Mesenteric fat pad (tissue), 1 donor: ENCODE data around the gene TCL1A. TPM values are rescaled to one million over a fixed set of nuclear protein-coding genes. Genes with fewer than 3 reads are reported as not detected.
"Not testable (repeated sequence)": the region's sequence is repeated elsewhere in the genome, so short reads cannot be mapped to it uniquely, and the experiment has no call there.

Experiments
- DNase-seq: peaks from one replicate; pipeline ENCODE4 v3.0.0-alpha.2; 2020; ENCODE audit warnings: low spot score
- long read RNA-seq: library from polyadenylated mRNA; unstranded; transcript quantifications from one replicate; pipeline ENCODE4 v2.0.0, GENCODE V29; 2020
- total RNA-seq: library from RNA; stranded (reverse); fragmentation: NEBNext Ultra II Directional; extraction: Animal tissue kit (Norgen Biotek cat#: 25700); gene quantifications from one replicate; pipeline ENCODE4 v1.2.1, GENCODE V29; 2021
- donor health status: DM: yes; HTN: yes; CAD: no.

Gene TCL1A, protein sequence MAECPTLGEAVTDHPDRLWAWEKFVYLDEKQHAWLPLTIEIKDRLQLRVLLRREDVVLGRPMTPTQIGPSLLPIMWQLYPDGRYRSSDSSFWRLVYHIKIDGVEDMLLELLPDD
- not detected for total RNA-seq
- long read RNA-seq, result 0 reads

DNA sequence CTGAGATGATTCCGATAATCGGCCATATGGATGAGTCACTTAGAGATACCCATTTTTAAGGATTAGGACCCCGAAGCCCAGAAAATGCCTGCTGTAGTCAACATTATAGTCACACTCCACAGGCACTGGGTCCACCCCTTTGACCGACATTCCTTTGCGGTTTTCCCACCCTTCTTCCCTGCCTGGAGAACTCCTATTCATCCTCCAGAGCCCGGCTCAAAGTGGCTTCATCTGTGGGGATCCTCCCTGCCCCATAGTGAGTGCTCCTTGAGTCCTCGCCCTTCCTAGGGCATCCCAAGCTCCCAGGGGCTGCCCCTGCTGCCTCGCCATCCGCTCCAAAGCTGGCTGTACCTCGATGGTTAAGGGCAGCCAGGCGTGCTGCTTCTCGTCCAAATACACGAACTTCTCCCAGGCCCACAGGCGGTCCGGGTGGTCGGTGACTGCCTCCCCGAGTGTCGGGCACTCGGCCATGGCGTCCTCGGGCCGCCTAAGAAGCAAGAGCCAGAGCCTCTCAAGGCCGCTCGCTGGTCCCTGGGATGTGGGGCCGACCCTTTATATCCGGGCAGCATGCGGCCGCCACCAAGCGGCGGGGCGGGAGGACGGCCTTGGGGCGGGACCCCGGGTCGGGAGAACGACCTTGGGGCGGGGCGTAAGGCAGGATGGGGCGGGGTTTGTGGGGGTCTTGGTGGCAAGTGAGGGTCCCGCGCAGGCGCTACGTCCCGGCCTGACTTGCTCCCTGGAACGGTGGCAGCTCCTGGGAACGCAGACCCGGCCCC lies at the start of gene TCL1A:
Gene TCL1A (minus strand): TSS at position 530 of the 776 bp plus-strand sequence. CDS start 59 bp downstream, at position 471.
- no peak for DNase-seq

DNA sequence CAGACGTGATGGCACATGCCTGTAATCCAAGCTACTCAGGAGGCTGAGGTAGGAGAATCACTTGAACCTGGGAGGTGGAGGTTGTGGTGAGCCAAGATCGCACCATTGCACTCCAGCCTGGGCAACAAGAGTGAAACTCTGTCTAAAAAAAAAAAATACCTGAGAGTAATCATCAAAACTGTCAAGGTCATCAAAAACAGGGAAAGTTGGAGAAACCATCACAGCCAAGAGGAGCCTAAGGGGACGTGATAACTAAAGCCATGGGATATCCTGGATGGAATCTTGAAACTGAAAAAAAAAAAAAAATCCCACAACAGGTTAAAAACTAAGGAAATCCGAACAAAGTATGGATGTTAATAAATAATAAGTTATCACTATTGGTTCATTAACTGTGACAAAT lies 49.1 kb upstream of the TCL1A start:
- DNase-seq, result not testable (repeated sequence)

DNA sequence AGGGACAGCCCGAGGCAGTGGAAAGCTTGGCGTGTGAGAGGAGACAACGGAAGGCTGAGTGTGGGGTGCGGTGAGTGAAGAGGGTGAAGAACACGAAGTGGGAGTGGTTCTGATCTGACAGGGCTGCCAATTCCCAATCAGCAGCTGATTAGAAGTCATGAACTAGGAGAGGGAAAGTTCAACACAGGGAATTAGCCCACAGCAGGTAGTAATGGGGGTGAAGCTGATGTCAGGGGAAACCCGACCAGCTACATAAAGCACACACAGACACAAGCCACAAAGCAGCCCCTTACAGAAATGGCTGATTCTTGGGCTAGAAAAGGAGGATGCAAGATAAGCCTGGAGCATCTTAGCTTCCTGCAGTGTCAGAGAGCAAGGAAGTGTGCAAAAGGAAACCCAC lies 47.5 kb upstream of the TCL1A start:
- DNase-seq, result no peak

DNA sequence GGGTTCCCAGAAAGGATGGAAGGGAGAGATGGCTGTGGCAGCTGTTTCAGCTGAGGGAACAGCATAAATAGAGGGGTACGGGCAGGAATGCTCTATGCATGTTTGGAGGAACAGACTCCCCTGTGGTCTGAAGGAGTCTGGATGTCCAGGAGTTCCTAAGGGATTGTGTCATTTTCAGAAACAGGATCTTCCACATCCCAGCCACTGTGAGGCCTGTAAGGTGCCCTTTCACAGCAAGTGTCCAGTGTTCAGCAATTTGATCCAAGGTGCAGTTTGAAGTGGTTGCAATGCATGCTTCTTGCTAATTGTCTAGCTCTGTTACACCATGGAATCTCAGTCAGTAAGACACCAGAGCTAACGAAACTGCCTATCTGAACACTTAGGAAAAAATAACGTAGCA lies 46.7 kb upstream of the TCL1A start:
- no peak for DNase-seq

DNA sequence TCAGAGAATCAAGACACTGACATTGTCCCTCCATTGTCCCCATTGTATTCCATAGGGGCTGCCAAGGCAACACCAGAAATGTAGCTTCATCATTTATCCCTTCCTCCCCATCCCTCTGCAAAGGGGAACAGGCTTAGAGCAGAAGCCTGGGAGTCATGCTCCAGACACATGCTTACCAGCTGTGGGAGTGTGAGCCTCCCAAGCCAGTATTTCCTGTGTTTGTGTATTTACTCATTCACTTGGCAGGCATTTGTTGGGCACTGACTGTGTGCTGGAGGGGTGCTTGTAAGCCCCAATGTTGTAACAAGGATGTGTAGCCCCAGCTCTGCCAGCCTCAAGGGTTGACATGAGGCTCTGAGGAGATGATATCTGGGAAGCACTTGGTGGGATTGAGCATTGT lies 46.0 kb upstream of the TCL1A start:
- no peak for DNase-seq

DNA sequence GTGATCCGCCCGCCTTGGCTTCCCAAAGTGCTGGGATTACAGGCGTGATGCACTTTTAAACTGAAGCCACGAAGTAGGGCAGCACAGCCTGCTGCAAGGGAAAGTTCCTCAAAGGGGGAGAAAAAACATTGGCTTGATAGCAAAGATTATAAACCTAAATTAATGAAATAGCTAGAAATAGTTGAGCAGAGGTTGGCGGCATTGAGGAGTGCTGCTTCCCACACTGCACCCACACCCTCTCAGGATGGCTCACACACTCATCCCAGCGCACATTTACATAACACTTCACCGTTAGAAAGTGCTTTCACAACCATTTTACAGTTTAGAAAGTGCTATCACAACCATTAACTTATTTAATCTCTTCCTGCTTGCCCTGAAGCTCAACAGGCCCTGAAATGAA lies 44.4 kb upstream of the TCL1A start:
- no peak for DNase-seq

DNA sequence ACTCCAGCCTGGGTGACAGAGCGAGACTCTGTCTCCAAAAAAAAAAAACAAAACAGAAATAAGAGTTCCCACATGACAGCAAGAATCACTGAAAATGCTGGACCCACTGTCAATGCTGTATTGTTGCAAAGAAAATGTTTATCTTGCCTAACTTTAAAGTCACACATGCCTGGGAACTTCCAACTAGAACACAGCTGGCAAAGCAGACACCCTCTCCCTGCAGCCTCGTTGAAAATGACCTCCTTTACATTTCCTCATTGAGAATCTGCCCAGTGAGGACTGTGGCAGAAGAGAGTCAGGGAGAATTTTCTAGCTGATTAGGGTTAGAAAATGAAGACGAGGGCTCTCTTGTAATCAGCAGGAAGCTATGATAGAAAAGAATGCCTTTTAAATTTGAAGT lies 42.8 kb upstream of the TCL1A start:
- DNase-seq, result no peak

DNA sequence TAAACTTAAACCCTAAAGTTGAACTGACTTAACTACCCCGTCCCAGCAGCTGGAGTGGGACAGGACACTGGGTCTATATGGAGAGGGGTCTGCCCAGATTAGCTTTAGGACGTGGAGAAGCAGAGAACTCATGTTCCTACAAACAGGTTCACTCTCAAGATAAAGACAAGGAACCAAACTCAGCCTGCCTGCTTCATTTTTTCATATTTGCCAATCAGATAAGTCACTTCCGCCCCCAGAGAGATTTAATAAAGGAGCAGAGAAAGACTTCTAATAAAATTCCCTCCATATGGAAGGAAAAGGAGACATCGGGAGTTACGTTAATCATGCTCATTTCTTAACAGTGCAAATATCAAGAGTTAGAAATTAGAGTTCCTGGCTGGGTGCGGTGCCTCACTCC lies 42.2 kb upstream of the TCL1A start:
- no peak for DNase-seq

DNA sequence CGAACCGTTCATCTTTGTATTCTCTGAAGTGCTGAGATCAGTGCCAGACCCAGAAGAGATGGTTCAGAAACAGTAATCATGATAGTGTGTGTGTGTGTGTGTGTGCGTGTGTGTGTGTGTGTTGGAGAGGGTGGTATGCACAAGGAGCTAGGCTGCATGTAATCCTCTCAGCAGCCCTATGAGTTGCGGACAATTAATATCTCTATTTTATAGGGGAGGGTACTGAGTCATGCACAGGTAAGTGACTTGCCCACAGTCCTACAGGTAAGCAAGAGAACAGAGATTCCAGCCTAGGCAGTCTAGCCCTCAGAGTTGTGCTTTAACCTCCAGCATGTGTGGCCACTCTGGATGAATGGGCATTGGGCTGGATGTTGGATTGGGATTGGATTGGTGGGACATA lies 27.9 kb upstream of the TCL1A start:
- DNase-seq, result no peak

DNA sequence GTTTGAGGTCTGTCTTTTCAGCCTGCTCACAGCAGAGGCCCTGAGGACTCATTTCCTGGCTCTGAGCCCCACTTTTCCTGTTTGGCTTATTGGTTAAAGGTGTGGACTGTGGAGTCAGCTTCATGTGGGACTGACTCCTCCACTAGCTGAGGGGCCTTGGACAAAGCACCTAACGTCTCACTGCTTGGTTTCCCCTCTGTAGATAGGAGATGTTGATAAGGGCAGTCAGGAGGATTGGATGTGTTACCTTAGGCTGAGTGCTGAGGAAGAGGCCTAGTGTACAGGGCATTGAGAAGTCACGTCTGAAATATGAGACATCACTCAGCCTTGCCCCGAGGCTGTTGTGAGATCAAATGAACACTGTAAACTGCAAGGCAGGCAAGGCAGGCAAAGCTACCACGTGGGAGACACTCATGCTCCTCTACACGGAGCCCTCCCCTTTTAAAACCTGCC lies 27.1 kb upstream of the TCL1A start:
- no peak for DNase-seq

DNA sequence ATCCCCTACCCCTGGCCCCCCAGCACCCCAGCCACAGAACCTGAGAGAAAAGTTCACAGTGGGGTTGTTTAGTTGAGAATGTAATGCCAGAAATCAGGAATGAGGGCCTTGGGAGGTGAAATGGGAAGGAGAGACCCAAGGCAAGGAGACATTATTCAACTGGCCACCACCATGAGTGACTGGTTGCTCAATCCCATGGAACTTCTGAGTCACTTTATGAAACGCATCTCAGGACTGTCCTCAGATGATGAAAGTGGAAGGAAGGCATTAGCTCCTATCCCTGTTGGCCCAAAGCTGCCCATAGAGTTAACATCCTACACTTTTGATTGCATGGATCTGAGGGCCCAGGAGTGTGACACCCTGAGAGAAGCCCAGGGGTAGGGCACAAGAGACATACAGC lies 25.4 kb upstream of the TCL1A start:
- DNase-seq, result no peak

DNA sequence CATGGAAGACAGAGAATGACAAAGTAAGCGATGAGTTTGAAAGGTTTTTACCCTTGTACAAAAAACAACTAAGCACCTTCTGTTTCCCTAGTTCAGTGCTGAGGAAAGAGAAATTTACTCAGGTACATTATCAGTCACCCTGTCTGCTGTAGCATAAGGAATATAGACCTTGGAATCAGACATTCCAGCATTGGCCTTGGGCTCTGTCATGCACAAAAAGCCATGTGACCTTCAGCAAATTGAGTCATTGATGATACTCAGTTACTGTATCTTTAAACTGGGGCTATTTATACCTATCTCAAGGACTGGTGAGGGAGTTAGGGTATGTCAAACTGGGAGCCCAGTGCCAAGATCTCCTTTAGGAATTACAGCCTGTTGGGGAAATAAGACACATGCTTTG lies 19.3 kb upstream of the TCL1A start:
- no peak for DNase-seq

DNA sequence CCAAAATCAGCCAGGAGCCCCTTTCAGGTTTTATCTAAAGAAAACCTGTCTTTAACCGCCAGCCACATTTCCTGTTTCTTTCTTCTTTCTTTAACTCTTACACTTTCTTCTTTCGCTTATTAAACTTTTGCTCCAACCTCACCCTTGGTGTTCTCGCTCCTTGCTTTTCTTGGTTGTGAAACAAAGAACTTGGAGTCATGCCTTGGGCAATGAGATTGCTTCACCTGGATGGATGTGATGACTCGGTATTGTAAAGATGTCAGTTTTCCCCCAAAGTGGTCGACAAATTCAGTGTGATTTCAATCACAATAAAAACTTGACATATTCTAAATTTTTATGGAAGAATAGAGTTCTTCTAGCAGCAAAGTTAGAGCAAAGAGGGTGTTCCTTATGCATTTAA lies 16.2 kb upstream of the TCL1A start:
- no peak for DNase-seq

DNA sequence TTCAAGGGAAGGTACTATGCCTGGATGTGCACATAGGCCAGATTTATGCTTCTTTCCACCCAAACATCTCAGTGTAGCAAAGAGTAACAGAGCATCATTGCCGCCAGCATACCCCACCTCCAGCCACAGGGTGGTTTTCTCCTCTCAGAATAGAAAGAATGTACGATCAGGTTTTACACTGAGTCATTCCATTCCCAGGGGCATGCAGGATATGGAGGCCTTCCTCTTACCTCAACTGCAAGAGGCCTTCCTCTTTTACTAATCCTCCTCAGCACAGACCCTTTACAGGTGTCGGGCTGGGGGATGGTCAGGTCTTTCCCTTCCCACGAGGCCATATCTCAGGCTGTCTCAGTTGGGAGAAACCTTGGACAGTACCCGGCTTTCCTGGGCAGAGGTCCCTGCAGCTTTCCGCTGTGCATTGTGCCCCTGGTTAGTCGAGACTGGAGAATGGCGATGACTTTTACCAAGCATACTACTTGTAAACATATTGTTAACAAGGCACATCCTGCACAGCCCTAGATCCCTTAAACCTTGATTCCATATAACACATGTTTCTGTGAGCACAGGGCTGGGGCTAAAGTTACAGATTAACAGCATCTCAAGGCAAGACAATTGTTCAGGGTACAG lies 15.6 kb upstream of the TCL1A start:
- not testable (repeated sequence) for DNase-seq

DNA sequence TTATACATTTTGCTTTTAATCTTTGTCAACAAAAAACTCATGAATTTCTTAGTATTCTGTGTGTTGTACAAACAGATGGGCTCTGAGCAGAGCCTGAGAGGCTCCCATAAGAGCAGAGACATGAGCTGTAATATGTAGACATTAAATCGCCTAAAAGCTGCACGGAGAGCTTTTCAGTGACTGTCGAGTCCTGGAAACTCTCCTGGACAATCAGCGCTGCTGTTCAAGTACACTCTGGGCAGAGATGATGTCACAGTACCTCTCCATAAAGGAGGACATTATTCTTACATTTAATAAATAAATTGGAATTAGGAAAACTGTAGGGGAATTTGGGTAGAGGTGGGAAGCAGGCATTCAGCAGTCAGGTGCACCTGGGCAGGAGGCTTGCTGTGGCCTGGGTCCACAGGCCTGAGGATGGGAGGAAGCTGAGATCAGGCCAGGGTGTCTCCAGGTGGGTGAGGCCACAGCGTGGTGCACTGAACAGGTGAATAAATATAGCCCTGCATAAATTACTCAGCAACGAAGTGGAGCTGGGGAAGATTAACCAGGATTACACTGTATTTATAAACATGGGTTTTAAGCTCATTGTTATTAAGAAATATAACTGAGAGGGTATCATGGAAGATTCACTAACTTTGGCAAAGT lies 13.3 kb upstream of the TCL1A start:
- no peak for DNase-seq

DNA sequence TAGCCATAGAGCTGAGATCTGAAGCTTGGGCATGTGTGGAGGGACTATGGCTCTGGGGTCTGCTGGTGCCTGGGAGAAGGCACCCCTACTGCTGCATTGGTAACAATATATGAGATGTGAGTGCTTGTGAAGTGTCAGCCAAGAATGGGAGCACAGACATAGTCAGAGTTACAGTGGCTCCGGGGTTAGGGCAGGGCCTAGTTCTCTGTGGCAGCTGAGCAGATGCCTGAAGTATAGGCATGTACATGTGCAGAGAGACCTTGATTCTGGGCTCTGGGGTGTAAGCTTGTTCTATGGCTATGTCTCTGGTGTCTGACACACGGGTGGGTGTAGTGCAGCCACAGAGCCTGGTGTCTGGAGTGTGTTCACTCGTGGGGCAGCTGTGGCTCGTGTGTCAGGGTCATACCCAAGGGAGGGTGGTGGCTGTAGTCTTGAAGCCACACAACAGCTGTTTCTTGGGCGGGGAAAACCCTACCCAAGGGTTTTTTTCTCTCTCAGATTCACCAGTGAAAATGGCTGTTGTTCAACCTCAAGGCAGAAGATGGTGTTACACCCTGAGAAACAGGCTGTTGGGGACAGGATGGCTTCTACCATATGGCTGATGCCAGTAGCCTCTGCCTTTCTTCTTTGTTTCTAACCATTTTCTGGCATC lies 11.9 kb upstream of the TCL1A start:
- no peak for DNase-seq

DNA sequence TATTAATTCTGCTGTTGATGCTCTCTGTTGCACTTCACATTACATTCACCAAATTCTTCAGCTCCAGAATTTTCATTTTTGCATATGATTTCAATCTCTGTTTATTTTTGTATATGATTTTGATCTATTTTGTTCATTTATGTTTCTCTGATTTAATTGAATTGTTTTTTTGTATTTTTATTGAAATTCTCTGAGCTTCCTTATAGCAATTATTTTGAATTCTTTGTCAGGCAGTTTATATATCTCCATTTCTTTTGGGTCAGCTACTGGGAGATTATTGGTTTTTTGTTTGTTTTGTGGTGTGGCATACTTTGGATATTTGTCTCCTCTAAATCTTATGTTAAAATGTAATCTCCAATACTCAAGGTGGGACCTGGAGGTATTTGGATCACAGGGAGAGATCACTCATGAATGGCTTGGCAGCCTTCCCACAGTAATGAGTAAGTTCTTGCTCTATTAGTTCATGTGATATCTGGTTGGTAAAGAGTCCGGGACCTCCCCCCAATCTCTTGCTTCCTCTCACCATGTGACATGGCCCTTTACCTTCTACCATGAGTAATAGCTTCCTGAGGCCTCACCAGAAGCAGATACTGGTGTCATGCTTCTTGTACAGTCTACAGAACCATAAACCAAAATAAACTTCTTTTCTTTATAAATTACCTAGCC lies 8.7 kb upstream of the TCL1A start:
- no peak for DNase-seq

DNA sequence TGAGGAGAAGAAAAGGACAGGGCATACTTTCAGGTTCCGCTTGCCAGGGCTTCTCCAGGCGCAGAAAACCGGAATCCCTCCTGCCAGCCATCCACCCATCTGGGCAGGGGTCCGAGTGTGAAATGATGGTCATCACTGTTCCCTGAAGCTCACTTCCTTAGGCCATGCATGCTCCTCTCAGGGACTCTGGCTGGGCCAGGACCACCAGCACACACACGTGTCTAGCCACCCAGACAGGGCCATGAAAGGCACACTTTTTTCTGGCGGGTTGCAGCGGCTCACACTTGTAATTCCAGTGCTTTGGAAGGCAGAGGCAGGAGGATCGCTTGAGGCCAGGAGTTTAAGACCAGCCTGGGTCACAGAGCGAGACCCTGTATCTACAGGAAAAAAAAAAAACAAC lies 1.5 kb downstream of the TCL1A start:
- DNase-seq, result no peak

DNA sequence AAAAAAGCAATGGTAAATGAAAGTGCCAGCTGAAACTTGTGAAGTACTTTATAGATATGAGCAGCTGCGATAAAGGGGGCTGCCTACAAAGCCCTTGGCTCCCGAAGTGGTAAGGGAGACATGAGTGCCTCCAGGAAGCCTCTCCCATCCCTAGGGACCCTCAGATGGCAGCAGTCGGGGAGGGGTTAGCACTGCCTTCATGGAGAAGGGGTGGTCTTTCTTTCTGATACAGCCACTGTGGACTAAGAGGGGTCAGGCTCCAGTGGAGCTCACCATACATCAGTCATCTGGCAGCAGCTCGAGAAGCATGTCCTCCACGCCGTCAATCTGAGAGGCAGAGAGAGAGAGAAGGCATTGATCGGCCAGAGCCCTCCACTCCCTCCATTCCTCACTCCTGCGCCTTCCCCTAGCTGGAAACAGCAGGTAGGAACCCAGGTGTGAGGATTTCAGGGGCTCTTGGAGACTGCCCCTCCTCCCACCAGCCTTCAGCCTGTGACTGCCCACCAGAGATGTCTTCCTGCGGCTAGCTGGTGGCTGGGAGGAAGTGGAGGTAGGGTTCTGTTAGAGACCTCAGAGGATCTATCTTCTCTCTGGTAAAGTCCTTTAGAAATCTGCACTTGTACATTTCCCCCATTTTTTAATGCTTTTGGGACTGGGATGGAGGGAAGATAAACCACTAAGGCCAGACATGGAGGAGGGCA lies 2.3 kb downstream of the TCL1A start:
- DNase-seq, result no peak

DNA sequence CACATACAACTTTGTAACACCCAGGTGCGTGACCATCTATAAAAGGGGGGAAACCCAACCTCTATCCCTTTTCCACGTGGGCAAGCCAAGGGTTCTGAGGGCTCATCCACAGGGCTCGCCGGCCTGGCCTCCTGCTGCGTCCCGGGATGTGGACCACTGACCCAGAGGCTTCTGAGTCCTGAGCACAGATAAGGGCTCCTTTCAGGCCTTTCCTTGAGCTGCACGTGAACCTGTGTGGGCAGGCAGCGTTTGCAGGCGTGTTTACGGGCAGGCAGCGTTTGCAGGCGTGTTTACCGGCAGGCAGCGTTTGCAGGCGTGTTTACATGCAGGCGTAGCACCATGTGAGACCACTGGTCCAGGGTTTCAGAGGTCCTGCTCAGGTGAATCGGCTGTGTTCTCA lies 3.8 kb downstream of the TCL1A start:
- no peak for DNase-seq

DNA sequence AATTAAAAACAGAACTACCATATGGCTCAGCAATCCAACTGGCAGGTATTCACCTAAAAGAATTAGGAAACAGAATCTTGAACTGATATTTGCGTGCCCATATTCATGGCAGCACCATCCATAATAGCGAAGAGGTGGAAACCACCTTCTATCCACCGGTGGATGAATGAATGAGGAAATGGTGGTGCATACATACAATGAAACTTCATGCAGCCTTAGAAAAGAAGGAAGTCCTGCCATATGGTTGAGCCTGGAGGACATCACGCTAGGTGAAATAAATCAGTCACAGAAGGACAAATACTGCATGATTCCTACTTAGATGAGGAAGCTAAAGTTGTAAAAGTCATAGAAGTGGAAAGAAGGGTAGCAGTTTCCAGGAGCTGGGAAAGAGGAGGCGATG lies 6.6 kb downstream of the TCL1A start:
- DNase-seq, result no peak
